ENCODE data around the gene CLASP2. TPM values are rescaled to one million over a fixed set of nuclear protein-coding genes. Genes with fewer than 3 reads are reported as not detected.

CLASP2 gene
- total and polyA plus RNA-seq, 2 of the 4 experiments (the other 2 are of a cell fraction): 11.9 to 49.1 TPM

GRCh38 chr3:33526787-33527186 lies 191.3 kb downstream of the CLASP2 start:
- Histone ChIP-seq H2AK9ac (replicated peaks; ENCODE audit: low read depth, low read length, poor library complexity) (no peak overlapping the region), H3K4me3 (ENCODE audit: insufficient read depth, low read depth, low read length) (no peak overlapping the region), H4K8ac (ENCODE audit: low read depth in 2 of 2, low read length in 2 of 2) (no peak overlapping the region), H3K27me3 (ENCODE audit: control insufficient read depth, insufficient read depth, low read length) (no peaks in the 10 kb centered on the region), H2BK15ac (ENCODE audit: low read depth, low read length) (no peak overlapping the region), H3K4me2 (ENCODE audit: low read depth, low read length) (no peak overlapping the region), H3K27ac (ENCODE audit: insufficient read depth, low read length) (no peak overlapping the region), H3K79me1 (ENCODE audit: low read depth in 1 of 2, low read length in 2 of 2) (no peaks in the 10 kb centered on the region; a peak in 1 of 4 replicates), H3K9me3 (ENCODE audit: control insufficient read depth, insufficient read depth, low read length) (peaks cover 8% of the 10 kb centered on the region), H3K4me1 (ENCODE audit: control insufficient read depth, insufficient read depth, low read length) (no peaks in the 10 kb centered on the region), H4K20me1 (ENCODE audit: insufficient read depth, low read length) (no peaks in the 10 kb centered on the region), H3K9ac (ENCODE audit: low read depth, low read length) (no peak overlapping the region), H3K18ac (ENCODE audit: low read depth, low read length) (no peak overlapping the region), H2AFZ (replicated peaks; ENCODE audit: low read length, poor library complexity) (no peak overlapping the region), H4K5ac (ENCODE audit: low read depth, low read length) (no peak overlapping the region), H2BK5ac (ENCODE audit: low read depth, low read length, poor library complexity, severe bottlenecking) (no peak overlapping the region), H3K56ac (ENCODE audit: extremely low read depth, insufficient read depth, low read length) (no peak overlapping the region), H2BK20ac (ENCODE audit: low read depth, low read length) (no peak overlapping the region), H2AK5ac (ENCODE audit: low read depth, low read length) (no peak overlapping the region), H3K4ac (ENCODE audit: low read depth, low read length) (no peak overlapping the region), H3K9me1 (ENCODE audit: insufficient read depth, low read length) (no peaks in the 10 kb centered on the region), H3K36me3 (ENCODE audit: control insufficient read depth, insufficient read depth, low read length) (peaks cover 10% of the 10 kb centered on the region; the same call in 1 of the 2 replicates), H3K23ac (ENCODE audit: low read depth, low read length) (no peak overlapping the region), H2BK120ac (ENCODE audit: low read depth, low read length) (no peak overlapping the region), H4K91ac (ENCODE audit: insufficient read depth, low read depth, low read length) (no peak overlapping the region), H3K14ac (replicated peaks; ENCODE audit: low read depth, low read length) (no peak overlapping the region)
- BruUV-seq (replicated peaks): no TSS peak
- TF ChIP-seq NFE2L2 (IDR thresholded peaks at IDR 0.05; ENCODE audit: low read depth, low read length): no peak
- TF ChIP-seq MAFK (IDR thresholded peaks at IDR 0.05; ENCODE audit: low read depth, low read length): no peak
- TF ChIP-seq CHD1 (IDR thresholded peaks at IDR 0.05; ENCODE audit: low read depth, low read length): no peak
- TF ChIP-seq CTCF (conservative IDR thresholded peaks at IDR 0.05; ENCODE audit: low read depth, low read length): no peak
- TF ChIP-seq POLR2A (IDR thresholded peaks at IDR 0.05; ENCODE audit: low read depth, low read length): no peak
- TF ChIP-seq MAZ (IDR thresholded peaks at IDR 0.05; ENCODE audit: borderline replicate concordance, low read depth, low read length): no peak
- WGBS, 2 experiments (ENCODE audit: extremely low coverage in 2 of 2, insufficient read length in 1 of 2): no CpG with 5 or more reads among the region's 1 CpG
- ChIA-PET POLR2A (ENCODE audit: unreplicated experiment) (no interaction called here), CTCF (no interaction called here)
- ATAC-seq (ENCODE audit: low read depth) (no peak), DNase-seq (no peak)
- intact Hi-C loops (cut with micrococcal nuclease): no loop called here
- dilution Hi-C loops (cut with HindIII; ENCODE audit: low sequenced_read_pairs, unreplicated experiment): no loop called here
- in situ Hi-C loops (cut with MboI; ENCODE audit: low sequenced_read_pairs): no loop called here

Measured in IMR-90 (cell line).